Measurements from ENCODE around the gene CCR4.
"Not testable (repeated sequence)": the region's sequence is repeated elsewhere in the genome, so short reads cannot be mapped to it uniquely, and the experiment has no call there.

CCR4 gene

DNA sequence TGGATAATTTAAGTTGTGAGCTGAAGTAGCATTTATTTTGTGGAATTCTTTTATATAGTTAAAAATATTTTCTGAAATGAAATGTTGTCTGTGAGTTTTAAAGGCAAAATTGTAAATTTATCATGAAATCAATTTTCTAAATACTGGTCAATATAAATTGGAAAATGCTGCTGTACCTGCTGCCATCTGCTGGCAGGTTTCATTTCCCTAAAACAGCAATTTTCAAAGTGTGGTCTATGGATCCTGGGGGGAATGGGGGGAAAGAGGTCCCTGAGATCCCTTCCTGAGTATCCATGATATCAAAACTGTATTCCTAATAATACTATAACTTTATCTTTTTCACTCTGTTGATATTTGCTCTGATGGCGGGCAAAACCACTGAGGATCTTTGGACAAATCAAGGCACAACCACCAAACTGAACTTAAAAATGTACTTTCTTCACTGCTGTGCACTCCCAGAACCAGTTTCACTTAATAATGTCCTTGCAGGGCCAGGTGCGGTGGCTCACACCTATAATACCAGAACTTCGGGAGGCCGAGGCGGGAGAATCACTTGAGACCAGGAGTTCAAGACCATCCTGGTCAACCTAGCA is 17.2 kb upstream of the CCR4 start:
- Histone ChIP-seq H3K9me3 (ENCODE audit: insufficient read depth, low read depth, low read length) (no peaks in the 10 kb centered on the region), H3K9ac (ENCODE audit: low read depth, low read length) (no peak overlapping the region), H3K4me1 (ENCODE audit: insufficient read depth, low read length) (no peaks in the 10 kb centered on the region), H3K27ac (ENCODE audit: low read depth, low read length) (no peak overlapping the region), H3K4me3 (ENCODE audit: low read length) (no peak overlapping the region), H3K27me3 (ENCODE audit: insufficient read depth, low read length) (no peaks in the 10 kb centered on the region), H3K36me3 (ENCODE audit: insufficient read depth, low read length) (no peaks in the 10 kb centered on the region)
- WGBS, result 89% methylated on average over 5 of the region's 5 CpGs

DNA sequence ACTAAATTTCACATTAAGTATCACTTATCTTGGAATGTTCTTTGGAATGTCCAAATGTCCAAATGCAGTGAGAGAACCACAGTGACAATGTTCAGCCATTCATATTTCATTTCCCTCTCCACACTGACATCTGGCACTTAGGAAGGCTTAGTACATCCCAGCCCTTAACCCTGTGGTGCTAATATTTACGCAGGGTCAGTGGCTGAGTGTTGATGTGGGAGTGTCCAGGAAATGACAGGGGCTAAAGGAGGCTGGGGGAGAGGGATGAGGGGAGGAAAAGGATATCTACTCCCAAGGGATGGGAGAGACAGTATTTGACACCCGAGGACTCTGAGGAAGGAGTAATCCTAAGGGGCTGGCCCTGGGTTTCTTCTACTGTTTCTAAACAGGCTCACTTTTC is 14.1 kb upstream of the CCR4 start:
- Histone ChIP-seq H3K4me1 (ENCODE audit: insufficient read depth, low read length) (no peaks in the 10 kb centered on the region), H3K27ac (ENCODE audit: low read depth, low read length) (no peak overlapping the region), H3K4me3 (ENCODE audit: low read length) (no peak overlapping the region), H3K9me3 (ENCODE audit: insufficient read depth, low read depth, low read length) (no peaks in the 10 kb centered on the region), H3K9ac (ENCODE audit: low read depth, low read length) (no peak overlapping the region), H3K36me3 (ENCODE audit: insufficient read depth, low read length) (no peaks in the 10 kb centered on the region), H3K27me3 (ENCODE audit: insufficient read depth, low read length) (no peaks in the 10 kb centered on the region)
- WGBS, result 83% methylated on average over 2 of the region's 2 CpGs

DNA sequence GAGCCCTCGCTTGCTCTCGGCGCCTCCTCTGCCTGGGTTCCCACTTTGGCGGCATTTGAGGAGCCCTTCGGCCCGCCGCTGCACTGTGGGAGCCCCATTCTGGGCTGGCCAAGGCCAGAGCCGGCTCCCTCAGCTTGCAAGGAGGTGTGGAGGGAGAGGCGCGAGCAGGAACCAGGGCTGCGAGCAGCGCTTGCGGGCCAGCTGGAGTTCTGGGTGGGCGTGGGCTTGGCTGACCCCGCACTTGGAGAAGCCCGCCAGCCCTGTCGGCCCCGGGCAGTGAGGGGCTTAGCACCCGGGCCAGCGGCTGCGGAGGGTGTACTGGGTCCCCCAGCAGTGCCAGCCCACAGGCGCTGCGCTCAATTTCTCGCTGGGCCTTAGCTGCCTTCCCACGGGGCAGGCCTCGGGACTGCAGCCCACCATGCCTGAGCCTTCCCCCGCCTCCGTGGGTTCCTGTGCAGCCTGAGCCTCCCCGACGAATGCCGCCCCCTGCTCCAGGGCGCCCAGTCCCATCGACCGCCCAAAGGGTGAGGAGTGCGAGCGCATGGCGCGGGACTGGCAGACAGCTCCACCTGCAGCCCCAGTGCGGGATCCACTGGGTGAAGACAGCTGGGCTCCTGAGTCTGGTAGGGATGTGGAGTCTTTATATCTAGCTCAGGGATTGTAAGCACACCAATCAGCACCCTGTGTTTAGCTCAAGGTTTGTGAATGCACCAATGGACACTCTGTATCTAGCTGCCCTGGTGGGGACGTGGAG is 11.7 kb upstream of the CCR4 start:
- H3K4me3 ChIP-seq (ENCODE audit: low read length); H3K36me3 ChIP-seq (ENCODE audit: insufficient read depth, low read length); H3K9me3 ChIP-seq (ENCODE audit: insufficient read depth, low read depth, low read length); H3K27ac ChIP-seq (ENCODE audit: low read depth, low read length); H3K27me3 ChIP-seq (ENCODE audit: insufficient read depth, low read length); H3K9ac ChIP-seq (ENCODE audit: low read depth, low read length); H3K4me1 ChIP-seq (ENCODE audit: insufficient read depth, low read length): not testable (repeated sequence)
- WGBS, result 94% methylated on average over 40 of the region's 40 CpGs

DNA sequence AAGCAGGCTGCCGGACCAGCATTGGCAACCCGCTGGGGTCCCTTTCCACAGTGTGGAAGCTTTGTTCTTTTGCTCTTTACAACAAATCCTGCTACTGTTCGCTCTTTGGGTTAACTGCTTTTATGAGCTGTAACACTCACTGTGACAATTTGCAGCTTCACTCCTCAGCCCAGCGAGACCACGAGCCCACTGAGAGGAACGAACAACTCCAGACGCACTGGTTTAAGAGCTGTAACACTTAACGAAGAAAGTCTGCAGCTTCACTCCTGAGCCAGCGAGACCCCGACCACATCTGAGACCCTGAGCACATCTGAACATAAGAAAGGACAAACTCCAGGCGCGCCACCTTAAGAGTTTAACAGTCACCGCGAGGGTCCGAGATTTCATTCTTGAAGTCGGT is 10.7 kb upstream of the CCR4 start:
- Histone ChIP-seq H3K4me3 (ENCODE audit: low read length) (no peak overlapping the region), H3K27me3 (ENCODE audit: insufficient read depth, low read length) (no peaks in the 10 kb centered on the region), H3K9me3 (ENCODE audit: insufficient read depth, low read depth, low read length) (no peaks in the 10 kb centered on the region), H3K9ac (ENCODE audit: low read depth, low read length) (no peak overlapping the region), H3K27ac (ENCODE audit: low read depth, low read length) (no peak overlapping the region), H3K4me1 (ENCODE audit: insufficient read depth, low read length) (no peaks in the 10 kb centered on the region), H3K36me3 (ENCODE audit: insufficient read depth, low read length) (no peaks in the 10 kb centered on the region)
- 94% methylated on average over 16 of the region's 16 CpGs for WGBS

DNA sequence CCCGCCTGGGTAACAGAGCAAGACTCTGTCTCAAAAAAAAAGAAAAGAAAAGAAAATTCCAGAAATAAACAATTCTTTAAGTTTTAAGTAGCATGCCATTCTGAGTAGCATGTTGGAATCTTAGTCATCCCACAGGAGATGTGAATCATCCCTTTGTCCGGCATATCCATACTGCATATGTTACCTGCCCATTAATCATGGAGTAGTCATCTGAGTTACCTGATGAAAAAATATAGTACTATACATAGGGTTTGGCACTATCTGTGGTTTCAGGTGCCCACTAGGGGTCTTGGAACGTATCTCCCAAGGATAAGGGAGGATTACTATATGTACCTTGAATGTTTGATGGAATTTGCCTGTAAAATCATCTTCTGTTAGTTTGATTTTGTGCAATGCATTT is 6.3 kb upstream of the CCR4 start:
- Histone ChIP-seq H3K27ac (ENCODE audit: low read depth, low read length) (no peak overlapping the region), H3K9me3 (ENCODE audit: insufficient read depth, low read depth, low read length) (no peaks in the 10 kb centered on the region), H3K36me3 (ENCODE audit: insufficient read depth, low read length) (no peaks in the 10 kb centered on the region), H3K9ac (ENCODE audit: low read depth, low read length) (no peak overlapping the region), H3K4me1 (ENCODE audit: insufficient read depth, low read length) (no peaks in the 10 kb centered on the region), H3K27me3 (ENCODE audit: insufficient read depth, low read length) (no peaks in the 10 kb centered on the region), H3K4me3 (ENCODE audit: low read length) (no peak overlapping the region)
- 94% methylated on average over 3 of the region's 3 CpGs for WGBS

DNA sequence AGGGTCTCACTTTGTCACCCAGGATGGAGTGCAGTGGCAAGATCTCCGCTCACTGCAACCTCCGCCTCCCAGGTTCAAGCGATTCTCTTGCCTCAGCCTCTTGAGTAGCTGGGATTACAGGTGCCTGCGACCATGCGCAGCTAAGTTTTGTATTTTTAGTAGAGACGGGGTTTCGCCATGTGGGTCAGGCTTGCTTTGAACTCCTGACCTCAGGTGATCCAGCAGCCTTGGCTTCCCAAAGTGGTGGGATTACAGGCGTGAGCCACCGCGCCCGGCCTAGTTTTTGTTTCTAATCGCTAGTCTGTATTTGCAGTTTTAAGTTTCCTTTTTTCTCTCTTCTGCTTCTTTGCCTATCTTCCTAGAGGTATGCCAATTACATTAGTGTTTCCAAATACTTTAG is 5.8 kb upstream of the CCR4 start:
- not testable (repeated sequence) for H3K36me3 ChIP-seq (ENCODE audit: insufficient read depth, low read length); H3K9me3 ChIP-seq (ENCODE audit: insufficient read depth, low read depth, low read length); H3K27ac ChIP-seq (ENCODE audit: low read depth, low read length); H3K4me3 ChIP-seq (ENCODE audit: low read length); H3K4me1 ChIP-seq (ENCODE audit: insufficient read depth, low read length); H3K9ac ChIP-seq (ENCODE audit: low read depth, low read length); H3K27me3 ChIP-seq (ENCODE audit: insufficient read depth, low read length)
- WGBS, result 96% methylated on average over 12 of the region's 12 CpGs

DNA sequence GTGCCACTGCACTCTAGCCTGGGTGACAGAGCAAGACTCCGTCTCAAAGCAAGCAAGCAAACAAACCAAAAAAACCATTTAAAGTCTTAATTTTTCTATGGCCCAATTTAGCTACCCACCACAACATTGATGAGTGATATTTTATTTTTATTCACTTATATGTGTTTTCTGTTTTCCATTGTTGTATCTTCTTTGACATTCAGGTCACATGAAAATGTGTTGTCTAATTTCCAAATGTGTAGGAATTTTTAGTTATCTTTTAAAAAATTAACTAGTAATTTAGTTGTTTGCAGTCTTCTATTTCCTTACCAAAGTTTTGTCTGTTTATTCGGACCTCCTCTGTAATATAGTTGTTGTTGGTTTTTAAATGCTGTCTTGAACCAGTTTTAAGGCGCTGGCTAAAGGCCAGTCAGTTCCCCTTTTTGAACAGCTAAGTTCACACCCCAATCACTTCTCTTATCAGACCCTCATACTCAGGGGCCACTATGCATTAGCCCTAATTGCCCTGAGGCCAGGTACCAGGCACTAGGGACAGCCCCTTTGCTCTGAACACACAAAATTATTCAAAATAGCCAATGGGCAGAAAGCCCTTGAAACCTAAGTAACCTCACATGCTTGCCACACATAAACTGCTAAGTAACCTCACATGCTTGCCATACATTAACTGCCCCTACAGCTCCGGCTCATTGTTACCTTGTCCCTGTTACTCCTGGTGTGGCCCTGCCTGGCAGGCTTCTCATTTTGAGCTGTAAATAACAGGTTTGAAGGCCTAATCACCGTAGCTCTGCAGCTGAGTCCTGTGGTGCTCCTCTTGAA is 4.3 kb upstream of the CCR4 start:
- 82% methylated on average over 5 of the region's 5 CpGs for WGBS
- H3K4me1 ChIP-seq (ENCODE audit: insufficient read depth, low read length), result no peaks in the 10 kb centered on the region
- no peaks in the 10 kb centered on the region for H3K27me3 ChIP-seq (ENCODE audit: insufficient read depth, low read length)
- H3K9me3 ChIP-seq (ENCODE audit: insufficient read depth, low read depth, low read length), result no peaks in the 10 kb centered on the region
- H3K36me3 ChIP-seq (ENCODE audit: insufficient read depth, low read length), result no peaks in the 10 kb centered on the region
- H3K27ac ChIP-seq (ENCODE audit: low read depth, low read length), result no peak overlapping the region
- no peak overlapping the region for H3K4me3 ChIP-seq (ENCODE audit: low read length)
- H3K9ac ChIP-seq (ENCODE audit: low read depth, low read length), result no peak overlapping the region

DNA sequence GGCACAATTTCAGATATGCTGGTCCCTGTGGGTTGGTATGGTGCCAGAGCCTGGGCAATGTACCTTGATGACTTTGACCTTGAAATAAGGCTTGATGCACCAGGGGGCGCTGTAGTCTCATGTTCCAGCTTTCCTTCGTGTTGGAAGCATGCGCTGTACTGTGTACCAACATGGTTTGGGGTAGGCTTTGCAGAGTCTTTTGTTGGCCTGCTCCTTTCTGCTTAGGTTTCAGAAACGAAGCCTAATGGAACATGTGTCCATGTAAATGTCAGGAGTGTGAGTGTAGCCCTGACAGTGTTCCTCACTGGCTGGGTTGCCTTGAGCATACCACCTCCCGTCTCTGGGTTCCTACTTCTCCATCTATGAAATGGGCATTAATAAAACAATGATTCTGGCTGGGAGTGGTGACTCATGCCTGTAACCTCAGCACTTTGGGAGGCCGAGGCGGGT is 3.6 kb upstream of the CCR4 start:
- H3K27me3 ChIP-seq (ENCODE audit: insufficient read depth, low read length), result no peaks in the 10 kb centered on the region
- no peak overlapping the region for H3K9ac ChIP-seq (ENCODE audit: low read depth, low read length)
- no peaks in the 10 kb centered on the region for H3K9me3 ChIP-seq (ENCODE audit: insufficient read depth, low read depth, low read length)
- no peaks in the 10 kb centered on the region for H3K36me3 ChIP-seq (ENCODE audit: insufficient read depth, low read length)
- WGBS, result 43% methylated on average over 7 of the region's 7 CpGs
- no peak overlapping the region for H3K27ac ChIP-seq (ENCODE audit: low read depth, low read length)
- H3K4me3 ChIP-seq (ENCODE audit: low read length), result no peak overlapping the region
- H3K4me1 ChIP-seq (ENCODE audit: insufficient read depth, low read length), result no peaks in the 10 kb centered on the region

DNA sequence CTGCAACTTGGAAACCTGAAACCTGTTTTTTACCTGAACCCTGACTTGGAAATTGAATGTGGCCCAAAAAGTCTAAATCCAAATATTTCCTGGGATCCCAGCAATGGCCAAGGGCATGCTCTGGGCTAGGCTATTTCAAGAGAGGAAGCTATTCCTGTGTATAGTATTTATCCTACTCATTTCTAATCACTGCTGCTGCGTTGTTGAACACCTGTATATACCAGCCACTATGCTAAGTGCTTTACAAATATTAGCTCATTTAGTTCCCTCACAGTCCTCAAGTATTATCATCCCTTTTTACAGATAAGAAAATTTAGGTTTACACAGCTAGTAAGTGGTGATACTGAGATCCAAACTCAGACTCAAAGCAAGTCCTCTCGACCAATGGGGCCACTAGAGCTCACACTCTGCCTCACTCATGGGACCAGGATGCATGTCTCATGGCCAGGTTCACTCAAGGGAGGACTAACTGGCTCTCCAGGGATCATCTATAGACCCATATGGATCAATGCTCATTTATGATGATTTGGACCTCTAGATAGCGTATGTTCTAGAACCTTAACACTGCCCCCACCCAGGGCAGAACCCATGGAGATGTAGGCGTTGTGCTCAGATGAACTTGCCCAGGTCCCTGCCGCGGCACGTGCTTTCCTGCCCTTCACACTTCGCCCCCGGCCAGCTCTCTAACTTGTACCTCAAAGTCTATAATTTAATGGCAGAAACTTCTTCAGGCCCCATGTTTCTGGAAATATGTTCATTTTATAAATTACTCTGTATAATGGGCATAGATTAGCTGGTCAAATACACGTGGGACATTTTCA is 2.6 kb upstream of the CCR4 start:
- Histone ChIP-seq H3K36me3 (ENCODE audit: insufficient read depth, low read length) (no peaks in the 10 kb centered on the region), H3K27ac (ENCODE audit: low read depth, low read length) (no peak overlapping the region), H3K9ac (ENCODE audit: low read depth, low read length) (no peak overlapping the region), H3K4me1 (ENCODE audit: insufficient read depth, low read length) (no peaks in the 10 kb centered on the region), H3K27me3 (ENCODE audit: insufficient read depth, low read length) (no peaks in the 10 kb centered on the region), H3K4me3 (ENCODE audit: low read length) (no peak overlapping the region), H3K9me3 (ENCODE audit: insufficient read depth, low read depth, low read length) (no peaks in the 10 kb centered on the region)
- WGBS, result 95% methylated on average over 10 of the region's 10 CpGs

DNA sequence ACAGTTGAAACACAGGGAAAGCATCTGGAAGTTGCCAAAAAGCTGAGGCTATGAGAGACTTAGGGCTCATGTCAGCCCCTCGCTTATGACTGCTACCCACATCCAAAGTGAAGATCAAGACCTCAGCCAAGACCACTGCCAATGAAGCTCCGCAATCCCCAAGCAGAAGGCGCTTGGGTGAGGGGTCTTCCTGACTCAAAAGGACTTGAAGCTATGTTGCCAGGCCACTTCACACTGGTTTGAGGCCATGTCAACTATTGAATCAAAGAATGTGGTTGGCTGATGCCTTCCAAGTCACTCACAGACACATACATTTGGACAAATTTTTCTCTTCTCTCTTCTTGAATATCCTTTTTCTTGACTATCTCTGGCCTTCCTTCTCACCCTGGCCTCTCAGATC is 928 bp upstream of the CCR4 start:
- H3K36me3 ChIP-seq (ENCODE audit: insufficient read depth, low read length), result no peaks in the 10 kb centered on the region
- H3K27ac ChIP-seq (ENCODE audit: low read depth, low read length), result no peak overlapping the region
- WGBS, result 97% methylated on average over 3 of the region's 3 CpGs
- no peaks in the 10 kb centered on the region for H3K27me3 ChIP-seq (ENCODE audit: insufficient read depth, low read length)
- no peak overlapping the region for H3K9ac ChIP-seq (ENCODE audit: low read depth, low read length)
- no peaks in the 10 kb centered on the region for H3K9me3 ChIP-seq (ENCODE audit: insufficient read depth, low read depth, low read length)
- H3K4me3 ChIP-seq (ENCODE audit: low read length), result no peak overlapping the region
- no peaks in the 10 kb centered on the region for H3K4me1 ChIP-seq (ENCODE audit: insufficient read depth, low read length)
